H1 (cell line): ENCODE results near the gene RALGAPA1. TPM values are rescaled to one million over a fixed set of nuclear protein-coding genes. Genes with fewer than 3 reads are reported as not detected.

Experiments used
- CTCF ChIA-PET: fragments of 300-600 bp; sonication (Branson Sonifier 250); formaldehyde crosslinking; loops from one replicate; lab custom pipeline; 2021; ENCODE audit not compliant: partially characterized antibody; lab: Charles Lee
- POLR2A ChIA-PET: fragments of 300-600 bp; sonication (Branson Sonifier 250); formaldehyde crosslinking; loops from one replicate; lab custom pipeline; 2021; ENCODE audit warnings: inconsistent platforms; ENCODE audit not compliant: partially characterized antibody; lab: Charles Lee
- DNase-seq, 2 experiments: peaks; one replicate each; pipeline versions ENCODE4 v3.0.0 to v3.0.0-alpha.2; 2010 to 2022; ENCODE audit warnings: low spot score in 2 of 2, low read depth in 1 of 2, mixed read lengths in 1 of 2
- FAIRE-seq: peaks from 2 replicates; lab custom pipeline; 2011; peaks lifted over from hg19 to GRCh38; lab: Jason Lieb, UNC
- H2AFZ ChIP-seq: 2 replicates; pipeline ENCODE4 v1.8.1; 2012; ENCODE audit warnings: low read length, inconsistent platforms
- H2AK5ac ChIP-seq: 2 replicates; pipeline ENCODE4 v1.6.1; 2013; ENCODE audit warnings: low read depth, low read length
- H2BK120ac ChIP-seq: replicated peaks from 2 replicates; pipeline ENCODE3; 2013; ENCODE audit warnings: low read depth, low read length, inconsistent platforms
- H2BK12ac ChIP-seq: 2 replicates; pipeline ENCODE4 v1.6.1; 2013; ENCODE audit warnings: low read depth, low read length
- H2BK15ac ChIP-seq: 2 replicates; pipeline ENCODE4 v1.6.1; 2013; ENCODE audit warnings: low read length
- H2BK20ac ChIP-seq: 2 replicates; pipeline ENCODE4 v1.6.1; 2013; ENCODE audit warnings: low read length
- H2BK5ac ChIP-seq: 2 replicates; pipeline ENCODE4 v1.6.1; 2013; ENCODE audit warnings: low read depth, low read length
- H3K14ac ChIP-seq: 2 replicates; pipeline ENCODE4 v1.6.1; 2013; ENCODE audit warnings: inconsistent platforms; ENCODE audit not compliant: insufficient read length
- H3K18ac ChIP-seq: 2 replicates; pipeline ENCODE4 v1.6.1; 2013; ENCODE audit warnings: low read length; ENCODE audit errors: extremely low read depth
- H3K23ac ChIP-seq: 2 replicates; pipeline ENCODE4 v1.6.1; 2013; ENCODE audit warnings: inconsistent platforms; ENCODE audit not compliant: insufficient read length
- H3K23me2 ChIP-seq: 2 replicates; pipeline ENCODE4 v1.6.1; 2013; ENCODE audit warnings: low read depth, low read length
- H3K27ac ChIP-seq: 2 replicates; pipeline ENCODE4 v1.6.1; 2011; ENCODE audit warnings: low read depth, low read length, inconsistent platforms
- H3K27me3 ChIP-seq, 4 experiments: replicated peaks in 1 of 4; 1 replicate in 1 of 4; 2 replicates in 3 of 4; pipeline versions ENCODE4 v1.6.1 to v1.8.1; 2011 to 2013; ENCODE audit warnings: low read length in 3 of 4, mild to moderate bottlenecking in 3 of 4, inconsistent platforms in 2 of 4, mixed read lengths in 2 of 4, moderate library complexity in 1 of 4; ENCODE audit not compliant: control insufficient read depth in 3 of 4, insufficient read depth in 3 of 4; ENCODE audit errors: extremely low read depth in 1 of 4
- H3K36me3 ChIP-seq, 4 experiments: 2 replicates each; pipeline versions ENCODE4 v1.6.1 to v1.8.1; 2011 to 2013; ENCODE audit warnings: mild to moderate bottlenecking in 4 of 4, low read length in 3 of 4, moderate library complexity in 2 of 4, control low read depth in 1 of 4, inconsistent platforms in 1 of 4; ENCODE audit not compliant: insufficient read depth in 4 of 4, control insufficient read depth in 2 of 4
- H3K4ac ChIP-seq: replicated peaks from 2 replicates; pipeline ENCODE3; 2013; ENCODE audit warnings: low read length, low read depth, mixed read lengths, inconsistent platforms; ENCODE audit not compliant: insufficient read length
- H3K4me1 ChIP-seq, 4 experiments: replicated peaks in 1 of 4; 1 replicate in 1 of 4; 2 replicates in 3 of 4; pipeline versions ENCODE4 v1.6.1 to v1.8.1; 2011 to 2013; ENCODE audit warnings: low read length in 3 of 4, inconsistent platforms in 2 of 4, mixed read lengths in 1 of 4; ENCODE audit not compliant: insufficient read depth in 4 of 4, control insufficient read depth in 3 of 4
- H3K4me2 ChIP-seq, 2 experiments: 2 replicates each; pipeline versions ENCODE4 v1.6.1 to v1.8.1; 2011 to 2013; ENCODE audit warnings: low read depth in 2 of 2, low read length in 2 of 2, control low read depth in 1 of 2, inconsistent platforms in 1 of 2, mild to moderate bottlenecking in 1 of 2; ENCODE audit not compliant: insufficient read depth in 1 of 2
- H3K4me3 ChIP-seq, 4 experiments: fragments of 200-600, 300-600 bp in 1 of 4; sonication (generic), shearing (Covaris generic), sonication (Bioruptor Twin) in 1 of 4; 2 replicates each; pipeline versions ENCODE4 v1.5.1 to v1.8.1; 2011 to 2016; ENCODE audit warnings: low read length in 4 of 4, low read depth in 3 of 4, control low read depth in 2 of 4, inconsistent platforms in 2 of 4, mild to moderate bottlenecking in 2 of 4, mixed read lengths in 1 of 4, moderate library complexity in 1 of 4; ENCODE audit not compliant: insufficient read depth in 2 of 4; ENCODE audit errors: extremely low read depth in 1 of 4
- H3K56ac ChIP-seq: replicated peaks from 2 replicates; pipeline ENCODE3; 2013; ENCODE audit warnings: low read depth, mild to moderate bottlenecking, mixed read lengths, low read length, inconsistent platforms; ENCODE audit not compliant: insufficient read length
- H3K79me1 ChIP-seq: 2 replicates; pipeline ENCODE4 v1.6.1; 2013; ENCODE audit warnings: low read depth, low read length, control low read depth
- H3K79me2 ChIP-seq, 2 experiments: 2 replicates each; pipeline versions ENCODE4 v1.6.1 to v1.8.1; 2012 to 2013; ENCODE audit warnings: low read length in 2 of 2, mild to moderate bottlenecking in 2 of 2, inconsistent platforms in 1 of 2; ENCODE audit not compliant: insufficient read depth in 2 of 2, control insufficient read depth in 1 of 2
- H3K9ac ChIP-seq, 4 experiments: replicated peaks in 1 of 4; 1 replicate in 1 of 4; 2 replicates in 3 of 4; pipeline versions ENCODE4 v1.6.1 to v1.8.1; 2011 to 2013; ENCODE audit warnings: low read depth in 3 of 4, low read length in 3 of 4, control low read depth in 2 of 4, mild to moderate bottlenecking in 2 of 4, moderate library complexity in 2 of 4, inconsistent platforms in 1 of 4; ENCODE audit errors: extremely low read depth in 1 of 4
- H3K9me3 ChIP-seq, 2 experiments: 2 replicates each; pipeline versions ENCODE4 v1.6.1 to v1.8.1; 2012 to 2013; ENCODE audit warnings: mild to moderate bottlenecking in 2 of 2, moderate library complexity in 2 of 2, control low read depth in 1 of 2, inconsistent platforms in 1 of 2, low read depth in 1 of 2, low read length in 1 of 2, mixed read lengths in 1 of 2; ENCODE audit not compliant: insufficient read depth in 2 of 2
- H4K20me1 ChIP-seq, 2 experiments: replicated peaks in 1 of 2; 2 replicates each; pipeline versions ENCODE3 to v1.8.1; 2011 to 2013; ENCODE audit warnings: inconsistent platforms in 2 of 2, low read length in 2 of 2, mild to moderate bottlenecking in 1 of 2; ENCODE audit not compliant: insufficient read depth in 2 of 2, control insufficient read depth in 1 of 2
- H4K5ac ChIP-seq: 2 replicates; pipeline ENCODE4 v1.6.1; 2013; ENCODE audit warnings: low read length, low read depth, mixed read lengths, inconsistent platforms; ENCODE audit not compliant: insufficient read length
- H4K8ac ChIP-seq: 2 replicates; pipeline ENCODE4 v1.8.0; 2013; ENCODE audit warnings: mild to moderate bottlenecking, moderate library complexity, low read length, inconsistent platforms; ENCODE audit not compliant: insufficient read depth; ENCODE audit errors: extremely low read depth
- H4K91ac ChIP-seq: replicated peaks from 2 replicates; pipeline ENCODE3; 2013; ENCODE audit warnings: low read length, mixed read lengths, inconsistent platforms; ENCODE audit not compliant: insufficient read length
- BACH1 ChIP-seq: IDR thresholded peaks from 2 replicates; pipeline ENCODE4 v1.6.1; 2012; ENCODE audit warnings: low read length, improper control_type of control experiment
- CEBPB ChIP-seq: IDR thresholded peaks from 2 replicates; pipeline ENCODE4 v1.6.1; 2012; ENCODE audit warnings: low read depth, low read length
- EP300 ChIP-seq, 2 experiments: IDR thresholded peaks; 1 replicate in 1 of 2; 2 replicates in 1 of 2; pipeline ENCODE4 v1.6.1; 2011 to 2012; ENCODE audit warnings: low read depth in 2 of 2, low read length in 2 of 2, mild to moderate bottlenecking in 2 of 2, borderline replicate concordance in 1 of 2, inconsistent platforms in 1 of 2, moderate library complexity in 1 of 2
- FOSL1 ChIP-seq: IDR thresholded peaks from 2 replicates; pipeline ENCODE4 v1.6.1; 2011; ENCODE audit warnings: mild to moderate bottlenecking, low read depth, low read length, moderate library complexity; ENCODE audit not compliant: insufficient read depth
- GABPA ChIP-seq: IDR thresholded peaks from 2 replicates; pipeline ENCODE4 v1.6.1; 2011; ENCODE audit warnings: mild to moderate bottlenecking, low read length, moderate library complexity, borderline replicate concordance; ENCODE audit not compliant: insufficient read depth
- HDAC2 ChIP-seq, 2 experiments: fragments of 300-600 bp in 1 of 2; sonication (generic) in 1 of 2; IDR thresholded peaks; 2 replicates each; pipeline ENCODE4 v1.6.1; 2011 to 2012; ENCODE audit warnings: low read depth in 2 of 2, low read length in 2 of 2, mild to moderate bottlenecking in 2 of 2, moderate library complexity in 2 of 2, borderline replicate concordance in 1 of 2, inconsistent platforms in 1 of 2
- JUN ChIP-seq: IDR thresholded peaks from 2 replicates; pipeline ENCODE4 v1.6.1; 2011; ENCODE audit warnings: low read depth, mild to moderate bottlenecking, improper control_type of control experiment, low read length
- KDM4A ChIP-seq: IDR thresholded peaks from one replicate; pipeline ENCODE4 v1.7.1; 2012; ENCODE audit warnings: low read depth, mild to moderate bottlenecking, moderate library complexity, low read length, inconsistent platforms; ENCODE audit not compliant: severe bottlenecking
- RBBP5 ChIP-seq: IDR thresholded peaks from 2 replicates; pipeline ENCODE4 v1.7.1; 2012; ENCODE audit warnings: low read depth, mild to moderate bottlenecking, inconsistent platforms, low read length, moderate library complexity, borderline replicate concordance
- SAP30 ChIP-seq: fragments of 300-600 bp; sonication (generic); IDR thresholded peaks from 2 replicates; pipeline ENCODE4 v1.7.1; 2012; ENCODE audit warnings: low read length, moderate library complexity, mild to moderate bottlenecking, inconsistent platforms; ENCODE audit not compliant: insufficient read depth, insufficient replicate concordance
- WGBS, 2 experiments: shearing (Covaris generic) in 1 of 2; methylation state at CpG; one replicate each; pipeline versions ENCODE4 v1.1.6 to v1.1.7; 2013 to 2015; ENCODE audit warnings: low lambda C conversion rate in 2 of 2, mixed read lengths in 2 of 2, inconsistent platforms in 1 of 2, low coverage in 1 of 2, missing lambda C conversion rate in 1 of 2; ENCODE audit not compliant: insufficient replicate concordance in 2 of 2, insufficient coverage in 1 of 2, insufficient read length in 1 of 2; ENCODE audit errors: extremely low coverage in 1 of 2, missing lambda C conversion rate in 1 of 2; 5-methylcytosine and 5-hydroxymethylcytosine counted together
- polyA plus RNA-seq, 7 experiments: library from polyadenylated mRNA; depleted of rRNA in 3 of 7; stranded (reverse) in 5 of 7; unstranded in 2 of 7; fragments of >200 nt in 5 of 7; fragments of 200-250 nt in 2 of 7; gene quantifications; 1 replicate in 5 of 7; 2 replicates in 1 of 7; 4 replicates in 1 of 7; pipeline versions ENCODE4 v1.2.1 to v1.2.3, GENCODE V29; 2011 to 2013; ENCODE audit warnings: missing spikeins in 2 of 7, mixed read lengths in 2 of 7
- total RNA-seq: library from RNA; stranded (reverse); fragmentation: NEBNext Ultra II Directional; extraction: Animal tissue kit (Norgen Biotek cat#: 25700); gene quantifications from 2 replicates; pipeline ENCODE4 v1.2.1, GENCODE V29; 2021
- TF ChIP-seq, protein P1 (sequence below), 3 experiments: IDR thresholded peaks; 1 replicate in 2 of 3; 2 replicates in 1 of 3; pipeline versions ENCODE4 v1.5.1 to v1.6.1; 2011; ENCODE audit warnings: low read length in 3 of 3, mild to moderate bottlenecking in 3 of 3, inconsistent platforms in 2 of 3, low read depth in 1 of 3, moderate library complexity in 1 of 3; ENCODE audit not compliant: insufficient read depth in 1 of 3; ENCODE audit errors: control extremely low read depth in 1 of 3

The RALGAPA1 gene
- total and polyA plus RNA-seq, 2 of the 8 experiments (the other 6 are each of a cell fraction or from before 2014, with no cell fraction given): 4.2 to 26.7 TPM

DNA sequence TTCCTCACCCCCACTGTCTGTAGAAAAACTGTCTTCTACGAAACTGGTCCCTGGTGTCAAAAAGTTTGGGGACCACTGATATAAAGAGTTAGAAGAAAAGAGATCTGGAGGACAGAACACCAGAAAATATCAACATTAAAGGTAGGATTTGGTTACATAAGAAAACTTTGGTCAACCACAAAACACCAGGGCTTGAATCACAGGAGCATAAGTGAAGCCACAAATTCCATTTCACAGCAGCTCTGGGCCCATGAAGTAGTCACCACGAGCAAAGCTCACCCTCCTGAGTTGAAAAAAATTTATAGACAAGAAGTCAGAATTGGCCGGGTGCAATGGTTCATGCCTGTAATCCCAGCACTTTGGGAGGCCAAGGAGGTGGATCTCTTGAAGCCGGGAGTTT, 19.4 kb downstream of the RALGAPA1 start:
- no peak overlapping the region for H3K14ac ChIP-seq
- no peak overlapping the region for H4K91ac ChIP-seq
- no peaks in the 10 kb centered on the region for H3K9me3 ChIP-seq
- H4K8ac ChIP-seq: no peak overlapping the region
- peaks cover 0 to 8% of the 10 kb centered on the region in 2 experiments; a peak in 2 of 4 replicates for H3K79me2 ChIP-seq
- H3K36me3 ChIP-seq: no peaks in the 10 kb centered on the region
- ChIA-PET CTCF (no interaction called here), POLR2A (no interaction called here)
- H2BK5ac ChIP-seq: no peak overlapping the region
- no peak overlapping the region for H2BK15ac ChIP-seq
- no peak overlapping the region for H2AK5ac ChIP-seq
- no peak overlapping the region for H2BK12ac ChIP-seq
- H3K4me1 ChIP-seq: no peaks in the 10 kb centered on the region
- H3K9ac ChIP-seq: no peak overlapping the region
- no peak overlapping the region for H3K27ac ChIP-seq
- H3K23ac ChIP-seq: no peak overlapping the region
- no peak overlapping the region for H2BK120ac ChIP-seq
- no peaks in the 10 kb centered on the region for H3K79me1 ChIP-seq
- no peaks in the 10 kb centered on the region for H3K27me3 ChIP-seq
- no peak overlapping the region for H2BK20ac ChIP-seq
- no peak overlapping the region for H3K4me3 ChIP-seq
- H3K56ac ChIP-seq: no peak overlapping the region
- no peak overlapping the region for H4K5ac ChIP-seq
- H2AFZ ChIP-seq: no peak overlapping the region
- no peaks in the 10 kb centered on the region for H4K20me1 ChIP-seq
- H3K4me2 ChIP-seq: no peak overlapping the region
- FAIRE-seq (no peak), DNase-seq (no peak)
- no peaks in the 10 kb centered on the region for H3K23me2 ChIP-seq
- H3K18ac ChIP-seq: no peak overlapping the region
- H3K4ac ChIP-seq: no peak overlapping the region
- 94% methylated on average over 4 of the region's 4 CpGs; no CpG with 5 or more reads in 1 of the 2 experiments for WGBS, 2 experiments
- no peak for TF ChIP-seq JUN
- no peak for TF ChIP-seq EP300 (IDR thresholded peaks at IDR 0.05; ENCODE audit: borderline replicate concordance in 1 of 2, low read depth in 2 of 2, low read length in 2 of 2)
- no peak for TF ChIP-seq BACH1
- no peak for TF ChIP-seq FOSL1
- TF ChIP-seq RBBP5: no peak
- no peak for TF ChIP-seq CEBPB
- TF ChIP-seq KDM4A: no peak
- no peak for TF ChIP-seq SAP30
- no peak for TF ChIP-seq HDAC2 (IDR thresholded peaks at IDR 0.05; ENCODE audit: borderline replicate concordance in 1 of 2, low read depth in 2 of 2, low read length in 2 of 2)
- no peak for TF ChIP-seq GABPA
- TF ChIP-seq, protein P1, sequence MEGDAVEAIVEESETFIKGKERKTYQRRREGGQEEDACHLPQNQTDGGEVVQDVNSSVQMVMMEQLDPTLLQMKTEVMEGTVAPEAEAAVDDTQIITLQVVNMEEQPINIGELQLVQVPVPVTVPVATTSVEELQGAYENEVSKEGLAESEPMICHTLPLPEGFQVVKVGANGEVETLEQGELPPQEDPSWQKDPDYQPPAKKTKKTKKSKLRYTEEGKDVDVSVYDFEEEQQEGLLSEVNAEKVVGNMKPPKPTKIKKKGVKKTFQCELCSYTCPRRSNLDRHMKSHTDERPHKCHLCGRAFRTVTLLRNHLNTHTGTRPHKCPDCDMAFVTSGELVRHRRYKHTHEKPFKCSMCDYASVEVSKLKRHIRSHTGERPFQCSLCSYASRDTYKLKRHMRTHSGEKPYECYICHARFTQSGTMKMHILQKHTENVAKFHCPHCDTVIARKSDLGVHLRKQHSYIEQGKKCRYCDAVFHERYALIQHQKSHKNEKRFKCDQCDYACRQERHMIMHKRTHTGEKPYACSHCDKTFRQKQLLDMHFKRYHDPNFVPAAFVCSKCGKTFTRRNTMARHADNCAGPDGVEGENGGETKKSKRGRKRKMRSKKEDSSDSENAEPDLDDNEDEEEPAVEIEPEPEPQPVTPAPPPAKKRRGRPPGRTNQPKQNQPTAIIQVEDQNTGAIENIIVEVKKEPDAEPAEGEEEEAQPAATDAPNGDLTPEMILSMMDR (IDR thresholded peaks at IDR 0.05; ENCODE audit: control extremely low read depth in 1 of 3, insufficient read depth in 1 of 3, low read depth in 1 of 3, low read length in 3 of 3): no peak
